ENCODE results near the gene HOXC11. TPM values are rescaled to one million over a fixed set of nuclear protein-coding genes. Genes with fewer than 3 reads are reported as not detected.

The HOXC11 gene
- total and polyA plus RNA-seq, 8 donors, result not detected

- Histone ChIP-seq H3K27ac (no peak overlapping the region), H3K4me1 (peaks cover 0 to 6% of the 10 kb centered on the region in 2 donors), H3K4me3 (no peak overlapping the region), H3K36me3 (no peaks in the 10 kb centered on the region), H3K27me3 (peaks cover 88 to 100% of the 10 kb centered on the region in 2 donors), H3K9me3 (no peaks in the 10 kb centered on the region)
- DNase-seq (peak in 1 of 4 donors; percentile 3), ATAC-seq (no peak)
- intact Hi-C loops (cut with DNase I), result no loop called here
- TF ChIP-seq, protein P1, sequence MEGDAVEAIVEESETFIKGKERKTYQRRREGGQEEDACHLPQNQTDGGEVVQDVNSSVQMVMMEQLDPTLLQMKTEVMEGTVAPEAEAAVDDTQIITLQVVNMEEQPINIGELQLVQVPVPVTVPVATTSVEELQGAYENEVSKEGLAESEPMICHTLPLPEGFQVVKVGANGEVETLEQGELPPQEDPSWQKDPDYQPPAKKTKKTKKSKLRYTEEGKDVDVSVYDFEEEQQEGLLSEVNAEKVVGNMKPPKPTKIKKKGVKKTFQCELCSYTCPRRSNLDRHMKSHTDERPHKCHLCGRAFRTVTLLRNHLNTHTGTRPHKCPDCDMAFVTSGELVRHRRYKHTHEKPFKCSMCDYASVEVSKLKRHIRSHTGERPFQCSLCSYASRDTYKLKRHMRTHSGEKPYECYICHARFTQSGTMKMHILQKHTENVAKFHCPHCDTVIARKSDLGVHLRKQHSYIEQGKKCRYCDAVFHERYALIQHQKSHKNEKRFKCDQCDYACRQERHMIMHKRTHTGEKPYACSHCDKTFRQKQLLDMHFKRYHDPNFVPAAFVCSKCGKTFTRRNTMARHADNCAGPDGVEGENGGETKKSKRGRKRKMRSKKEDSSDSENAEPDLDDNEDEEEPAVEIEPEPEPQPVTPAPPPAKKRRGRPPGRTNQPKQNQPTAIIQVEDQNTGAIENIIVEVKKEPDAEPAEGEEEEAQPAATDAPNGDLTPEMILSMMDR (IDR thresholded peaks at IDR 0.05), result no peak
These were observed 50.3 kb downstream of the HOXC11 start for GRCh38 chr12:54022960-54023884.

DNA sequence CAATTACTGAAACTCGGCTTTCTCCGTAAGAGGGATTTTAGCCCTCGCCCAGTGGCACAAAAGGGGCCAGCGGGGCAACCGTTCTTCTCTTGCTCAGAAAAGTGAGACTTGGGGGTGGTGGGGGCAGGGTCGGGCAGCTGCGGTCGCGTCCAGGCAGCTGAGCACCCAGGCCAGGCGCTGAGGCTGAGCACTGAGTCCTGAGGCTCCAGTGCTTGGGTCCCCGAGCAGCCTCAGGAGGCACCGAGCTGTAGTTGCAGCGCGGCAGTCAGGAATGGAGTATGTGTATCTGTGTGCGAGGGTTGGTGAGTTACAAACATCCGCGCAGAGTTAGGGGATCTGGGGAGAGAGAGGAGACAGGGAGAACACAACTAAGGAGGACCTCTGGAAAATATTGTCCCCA lies 51.2 kb downstream of the HOXC11 start:
- Histone ChIP-seq H3K9me3 (no peaks in the 10 kb centered on the region), H3K4me1 (no peaks in the 10 kb centered on the region), H3K27me3 (peaks cover 91 to 100% of the 10 kb centered on the region in 2 donors), H3K27ac (no peak overlapping the region), H3K4me3 (no peak overlapping the region), H3K36me3 (no peaks in the 10 kb centered on the region)
- DNase-seq (no peak), ATAC-seq (no peak)
- TF ChIP-seq, protein P1 (IDR thresholded peaks at IDR 0.05), result no peak
- intact Hi-C loops (cut with DNase I), result no loop called here

DNA sequence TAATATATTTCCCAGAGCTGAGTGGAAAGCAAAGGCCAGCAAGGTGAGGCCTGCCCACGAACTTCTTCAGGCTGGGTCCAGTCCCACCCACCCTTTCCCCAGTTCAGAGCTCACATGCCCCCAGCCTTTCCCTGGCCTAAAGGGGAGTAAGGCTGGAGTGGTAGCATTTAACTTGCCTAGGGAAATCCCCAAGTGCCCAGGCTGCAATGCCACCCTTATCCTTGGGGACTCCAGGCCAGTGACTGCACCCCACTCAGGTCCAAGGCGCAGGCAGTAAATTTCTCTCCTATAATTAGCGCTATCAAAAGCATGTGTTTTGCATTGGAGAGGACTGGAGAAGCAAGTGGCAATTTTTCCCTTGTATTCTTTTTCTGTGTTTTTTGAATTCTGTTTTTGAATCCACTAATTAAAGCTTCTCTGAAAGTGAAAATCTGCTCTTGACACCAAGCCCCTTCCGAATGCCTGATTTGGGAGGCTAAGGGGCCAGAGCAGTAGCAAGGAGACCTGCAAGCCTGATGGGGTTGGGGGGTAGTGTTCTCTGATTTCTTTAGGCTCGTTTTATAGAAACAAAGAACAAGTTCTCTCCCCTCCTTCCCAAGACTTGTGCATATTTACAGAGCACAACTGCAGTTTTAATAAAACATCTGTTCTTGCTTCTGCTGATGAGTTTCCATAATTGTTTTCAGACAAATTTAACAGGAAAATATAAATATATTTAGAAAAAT lies 51.8 kb downstream of the HOXC11 start:
- Histone ChIP-seq H3K36me3 (no peaks in the 10 kb centered on the region), H3K27me3 (peaks cover 89 to 100% of the 10 kb centered on the region in 2 donors), H3K27ac (no peak overlapping the region), H3K4me3 (no peak overlapping the region), H3K4me1 (no peaks in the 10 kb centered on the region), H3K9me3 (no peaks in the 10 kb centered on the region)
- TF ChIP-seq, protein P1 (IDR thresholded peaks at IDR 0.05), result no peak
- ATAC-seq, result no peak
- DNase-seq, result no peak
- intact Hi-C loops (cut with DNase I), result no loop called here

DNA sequence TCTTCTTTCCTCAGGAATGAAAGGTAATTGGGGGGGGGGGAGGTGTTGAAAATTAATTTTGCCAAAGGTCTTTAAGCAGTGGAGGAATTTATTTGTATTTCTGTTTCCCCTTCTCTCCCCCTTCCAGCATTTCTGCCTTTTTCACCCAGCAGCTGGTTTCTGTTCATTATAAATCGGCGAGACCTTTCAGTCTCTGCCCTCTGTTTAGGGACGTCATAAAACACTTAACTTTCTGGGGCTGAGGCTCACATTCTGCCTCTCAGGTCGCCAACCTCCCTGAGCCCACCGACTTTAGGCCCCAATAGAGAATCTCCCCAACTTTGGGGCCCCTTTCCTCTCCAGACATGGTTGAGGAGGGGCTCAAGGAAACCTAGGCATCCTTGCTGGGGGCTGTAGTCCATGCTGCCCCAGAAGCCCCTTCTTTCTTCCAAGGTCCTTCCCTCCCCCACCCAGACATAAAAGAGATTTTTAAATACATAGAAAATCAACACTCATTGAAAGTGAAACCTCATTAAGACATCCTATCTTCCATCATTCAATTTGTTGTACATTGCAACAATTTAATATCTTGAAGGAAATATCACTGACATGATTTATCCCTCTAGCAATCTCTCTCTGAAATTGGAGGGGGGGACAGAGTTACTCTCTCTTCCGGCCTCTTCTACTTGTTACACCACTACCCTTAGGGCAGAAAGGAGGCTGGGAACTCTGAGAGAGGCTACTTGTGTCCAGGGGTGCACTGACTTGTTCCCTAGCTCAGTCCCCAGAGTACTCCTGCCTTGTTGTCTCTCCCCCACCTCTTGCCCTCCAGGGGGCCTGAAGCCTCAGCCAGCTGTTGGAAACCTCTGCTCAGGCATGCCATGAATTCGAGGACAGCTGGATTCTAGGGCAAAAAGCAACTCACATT lies 52.8 kb downstream of the HOXC11 start:
- ATAC-seq (no peak), DNase-seq (no peak)
- TF ChIP-seq, protein P1 (IDR thresholded peaks at IDR 0.05), result no peak
- Histone ChIP-seq H3K36me3 (no peaks in the 10 kb centered on the region), H3K9me3 (no peaks in the 10 kb centered on the region), H3K27me3 (peaks cover 92 to 100% of the 10 kb centered on the region in 2 donors), H3K27ac (no peak overlapping the region), H3K4me3 (no peak overlapping the region), H3K4me1 (peaks cover 0 to under 1% of the 10 kb centered on the region in 2 donors)
- intact Hi-C loops (cut with DNase I), result no loop called here

Measured in left lung (tissue), 10 donors.